HUES6 (cell line): ENCODE results near the gene FOXF2.

Experiments used
- H3K27ac ChIP-seq: 2 replicates; pipeline ENCODE4 v1.7.0; 2013; ENCODE audit warnings: low read depth, mild to moderate bottlenecking, low read length, inconsistent platforms
- H3K27me3 ChIP-seq: 2 replicates; pipeline ENCODE4 v1.6.1; 2013; ENCODE audit warnings: low read length; ENCODE audit not compliant: control insufficient read depth, insufficient read depth
- H3K36me3 ChIP-seq: 2 replicates; pipeline ENCODE4 v1.6.1; 2013; ENCODE audit warnings: low read length; ENCODE audit not compliant: control insufficient read depth, insufficient read depth
- H3K4me1 ChIP-seq: 2 replicates; pipeline ENCODE4 v1.6.1; 2013; ENCODE audit warnings: low read length; ENCODE audit not compliant: control insufficient read depth, insufficient read depth
- H3K4me3 ChIP-seq: 2 replicates; pipeline ENCODE4 v1.5.1; 2013; ENCODE audit warnings: low read depth, low read length
- H3K9ac ChIP-seq: one replicate; pipeline ENCODE4 v1.6.1; 2013; ENCODE audit warnings: mild to moderate bottlenecking, low read length
- H3K9me3 ChIP-seq: 2 replicates; pipeline ENCODE4 v1.6.1; 2013; ENCODE audit warnings: low read depth, low read length; ENCODE audit not compliant: control insufficient read depth, insufficient read depth

The FOXF2 gene

DNA sequence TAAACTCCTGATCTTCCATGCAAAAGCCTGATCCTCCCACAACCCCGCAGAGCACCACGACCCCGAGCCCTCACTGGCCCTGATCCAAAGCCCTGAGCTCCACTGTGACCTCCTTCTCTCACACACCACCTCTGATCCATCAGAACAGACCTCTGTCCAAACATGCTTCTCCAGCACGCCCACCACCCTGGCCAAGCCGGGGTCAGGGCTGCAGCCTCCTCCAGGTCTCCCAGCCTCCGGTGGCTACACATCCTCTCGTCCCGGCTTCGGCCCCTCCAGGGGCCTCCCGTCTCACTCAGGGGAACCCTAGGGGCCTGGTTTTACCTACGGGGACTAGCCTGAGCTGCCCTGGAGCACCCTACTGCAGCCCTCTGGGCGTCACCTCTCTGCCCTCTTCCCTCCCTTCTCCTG lies 49.1 kb downstream of the FOXF2 start:
- Histone ChIP-seq H3K9ac (no peak overlapping the region), H3K27ac (no peak overlapping the region), H3K36me3 (no peaks in the 10 kb centered on the region), H3K27me3 (peaks cover 17% of the 10 kb centered on the region; the same call in 1 of the 2 replicates), H3K4me3 (no peak overlapping the region), H3K9me3 (peaks cover 13% of the 10 kb centered on the region; the same call in 1 of the 2 replicates), H3K4me1 (peaks cover 17% of the 10 kb centered on the region)

DNA sequence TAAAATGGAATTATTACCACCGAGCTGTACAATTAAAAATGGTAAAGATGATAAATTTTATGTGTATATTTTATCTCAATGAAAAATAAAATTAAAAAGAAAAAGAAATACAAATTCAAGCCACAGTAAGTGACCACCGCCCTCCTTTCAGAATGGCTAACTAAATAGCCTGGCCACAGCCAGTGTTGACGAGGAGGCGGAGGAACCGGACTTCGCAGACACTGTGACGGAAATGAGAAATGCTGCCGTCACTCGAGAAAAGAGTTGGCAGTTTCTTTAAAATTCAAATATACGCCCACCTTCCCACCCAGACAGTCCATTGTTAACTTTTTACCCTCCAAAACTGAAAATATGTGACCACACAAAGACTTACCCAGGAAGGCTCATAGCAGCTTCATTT lies 50.0 kb downstream of the FOXF2 start:
- Histone ChIP-seq H3K4me1 (peaks cover 17% of the 10 kb centered on the region), H3K9ac (no peak overlapping the region), H3K36me3 (no peaks in the 10 kb centered on the region), H3K27me3 (peaks cover 17% of the 10 kb centered on the region; the same call in 1 of the 2 replicates), H3K9me3 (peaks cover 13% of the 10 kb centered on the region; the same call in 1 of the 2 replicates), H3K27ac (no peak overlapping the region), H3K4me3 (no peak overlapping the region)

DNA sequence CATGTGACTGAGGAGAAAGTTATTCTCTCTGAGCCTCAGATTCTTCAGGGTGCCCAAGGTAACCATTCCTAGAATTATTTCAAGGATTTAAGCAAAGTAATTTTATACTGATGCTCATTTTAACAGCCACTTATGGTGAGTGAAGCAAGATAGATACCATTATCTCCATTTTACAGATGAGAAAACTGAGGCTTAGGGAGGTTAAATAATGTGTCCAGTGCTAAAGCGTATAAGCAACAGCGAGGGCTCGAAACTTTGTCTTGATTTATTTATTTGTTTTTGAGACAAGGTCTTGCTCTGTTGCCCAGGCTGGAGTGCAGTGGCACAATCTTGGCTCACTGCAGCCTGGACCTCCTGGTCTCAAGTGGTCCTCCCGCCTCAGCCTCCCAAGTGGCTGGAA lies 53.6 kb downstream of the FOXF2 start:
- H3K4me3 ChIP-seq = no peak overlapping the region
- H3K36me3 ChIP-seq = no peaks in the 10 kb centered on the region
- peaks cover 14% of the 10 kb centered on the region; the same call in 1 of the 2 replicates for H3K9me3 ChIP-seq
- H3K27ac ChIP-seq = no peak overlapping the region
- H3K27me3 ChIP-seq = no peaks in the 10 kb centered on the region
- no peak overlapping the region for H3K9ac ChIP-seq
- peaks cover 7% of the 10 kb centered on the region for H3K4me1 ChIP-seq
